ENCODE results near the gene CCDC80.

CCDC80 gene

DNA sequence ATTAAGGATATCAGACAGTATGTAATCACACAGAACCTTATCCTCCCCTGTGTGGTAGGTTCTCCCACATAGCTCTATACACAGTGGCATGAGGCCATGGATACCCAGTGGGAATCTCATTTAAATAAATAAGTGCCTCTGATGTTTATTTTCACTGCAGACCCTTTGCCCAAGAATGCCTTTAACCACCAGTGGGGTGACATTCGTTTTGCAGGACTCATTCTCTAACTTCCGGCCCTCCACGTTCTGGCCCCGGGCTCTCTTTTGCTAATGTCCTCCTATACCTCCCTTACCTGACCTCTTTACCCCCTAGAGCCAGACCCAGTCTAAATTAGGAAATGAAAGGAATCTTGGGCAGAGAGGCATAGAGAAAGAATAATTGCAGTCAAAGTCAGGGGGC is 8.3 kb downstream of the CCDC80 start:
- DNase-seq = no peak

- DNase-seq = no peak
Measured at GRCh38 chr3:112631257-112631656, 9.7 kb downstream of the CCDC80 start.

- DNase-seq = peak; percentile 70
Measured at GRCh38 chr3:112629425-112629824, 11.5 kb downstream of the CCDC80 start.

DNA sequence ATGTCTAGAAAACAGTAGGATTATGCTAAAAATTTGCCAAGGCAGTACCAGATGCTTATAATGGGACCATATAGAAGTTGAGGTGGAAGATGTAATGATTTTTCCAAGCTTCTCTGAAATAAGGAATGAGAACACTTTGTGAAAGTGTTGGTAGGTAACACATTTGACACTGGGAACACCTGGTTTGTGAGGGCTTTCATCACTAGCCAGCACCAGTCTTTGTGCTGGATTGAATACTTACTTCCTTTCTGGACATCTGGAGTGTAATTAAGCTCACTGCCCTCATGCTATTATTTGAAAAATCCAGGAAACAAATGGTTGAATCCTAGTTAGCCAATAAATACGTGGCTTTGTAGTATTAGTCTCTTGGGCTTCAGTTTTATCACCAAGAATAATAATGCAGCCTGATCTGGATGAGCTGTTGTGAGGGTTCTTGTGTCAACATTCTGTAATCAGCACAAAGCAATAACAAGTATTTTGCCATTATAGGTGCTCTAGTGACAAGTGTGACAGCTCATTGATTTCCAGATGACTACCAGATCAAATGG is 12.9 kb downstream of the CCDC80 start:
- no peak for DNase-seq

- DNase-seq = no peak
Measured at GRCh38 chr3:112627419-112627818, 13.5 kb downstream of the CCDC80 start.

GRCh38 chr3:112623717-112624116 is 17.2 kb downstream of the CCDC80 start:
- no peak for DNase-seq

DNA sequence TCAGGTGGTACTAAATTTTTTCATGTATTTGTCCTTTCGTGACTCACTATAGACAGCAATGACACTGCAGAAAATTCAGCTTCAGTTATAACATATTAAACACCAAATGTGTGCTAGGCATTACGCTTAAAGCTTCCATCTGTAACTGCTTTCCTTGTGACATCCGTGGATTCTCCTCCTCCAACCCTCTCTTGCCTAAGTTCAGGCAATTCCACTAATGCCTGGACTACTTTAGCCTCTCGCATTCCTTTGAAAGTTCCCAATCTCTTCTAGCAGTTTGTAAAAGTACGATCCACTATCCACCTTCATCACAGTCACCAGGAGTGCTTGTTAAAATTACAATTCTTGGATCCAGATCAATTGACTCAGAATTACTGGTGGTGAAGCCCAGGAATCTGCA is 17.7 kb downstream of the CCDC80 start:
- no peak for DNase-seq

DNA sequence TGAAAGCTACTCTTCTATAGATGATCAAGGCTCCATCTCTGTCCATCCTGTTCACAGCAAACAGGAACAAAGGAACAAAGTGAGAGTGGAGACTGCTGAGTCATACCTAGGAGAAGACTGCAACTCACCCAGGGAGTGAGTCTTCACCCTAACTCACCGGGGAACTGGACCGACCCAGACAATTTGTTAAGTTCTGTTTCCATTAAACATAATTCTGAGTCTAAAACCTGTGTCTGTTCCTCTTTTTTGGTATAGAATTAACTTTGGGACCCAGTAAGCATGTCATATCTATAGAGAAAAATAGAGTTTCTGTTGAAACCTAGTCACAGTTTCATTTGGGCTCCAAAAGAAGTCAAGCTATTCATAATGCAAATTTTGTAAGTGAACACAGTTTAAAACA is 21.6 kb downstream of the CCDC80 start:
- DNase-seq = no peak

GRCh38 chr3:112617285-112617684 is 23.7 kb downstream of the CCDC80 start:
- DNase-seq = no peak

DNA sequence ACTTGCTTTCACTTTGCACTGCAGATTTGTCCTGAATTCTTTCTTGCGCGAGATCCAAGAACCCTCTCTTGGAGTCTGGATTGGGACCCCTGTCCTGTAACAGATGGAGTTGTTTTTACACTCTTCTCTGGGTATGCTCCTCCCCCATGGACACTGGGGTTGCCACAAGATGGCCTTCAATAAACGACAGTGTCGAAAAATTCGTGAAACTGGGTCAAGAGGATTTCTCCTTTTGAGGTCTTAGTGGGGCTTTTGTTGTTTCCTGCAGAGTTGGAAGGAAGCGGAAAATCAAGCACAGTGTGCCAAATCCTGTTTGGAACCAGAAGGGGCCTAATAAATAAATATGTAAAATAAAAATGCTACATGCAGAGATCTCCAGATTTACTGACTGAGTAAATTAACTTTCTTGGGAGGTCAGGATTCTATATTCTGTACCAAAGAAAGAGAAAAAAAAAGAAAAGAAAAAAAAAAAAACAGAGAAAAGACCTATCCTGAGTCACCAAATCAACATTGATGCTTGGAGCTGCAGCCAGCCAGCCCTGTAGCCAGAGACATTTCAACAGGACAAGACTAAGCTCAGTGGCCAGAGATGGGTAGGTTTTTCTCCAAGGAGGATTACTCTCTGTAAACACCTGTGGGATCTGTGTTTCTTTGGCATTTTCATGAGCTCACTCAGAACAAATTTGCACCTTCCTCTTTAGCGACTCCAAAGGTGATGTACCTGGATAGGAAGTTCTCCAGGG is 24.8 kb downstream of the CCDC80 start:
- no peak for DNase-seq

GRCh38 chr3:112611752-112612515 is 29.0 kb downstream of the CCDC80 start:
- DNase-seq = no peak

DNA sequence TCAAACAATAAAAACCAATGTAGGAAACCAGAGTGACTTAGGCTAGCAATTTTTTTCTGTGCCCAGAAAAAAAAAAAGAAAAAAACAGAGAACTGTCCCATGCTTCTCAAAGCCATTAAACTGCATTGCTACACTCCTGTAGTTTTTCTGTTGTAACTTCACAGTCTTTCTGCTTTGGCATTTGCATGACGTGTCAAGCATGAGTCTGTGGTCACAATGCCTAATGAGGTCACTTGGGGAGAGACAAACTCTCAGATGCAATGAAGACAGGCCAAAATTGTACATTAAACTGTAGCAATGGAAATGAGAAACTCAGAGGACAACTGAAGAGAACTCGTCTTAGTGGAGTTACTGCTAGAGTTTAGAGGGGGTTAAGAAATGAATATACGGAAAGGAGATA is 30.8 kb downstream of the CCDC80 start:
- no peak for DNase-seq

GRCh38 chr3:112607863-112608262 is 33.1 kb downstream of the CCDC80 start:
- DNase-seq = no peak

DNA sequence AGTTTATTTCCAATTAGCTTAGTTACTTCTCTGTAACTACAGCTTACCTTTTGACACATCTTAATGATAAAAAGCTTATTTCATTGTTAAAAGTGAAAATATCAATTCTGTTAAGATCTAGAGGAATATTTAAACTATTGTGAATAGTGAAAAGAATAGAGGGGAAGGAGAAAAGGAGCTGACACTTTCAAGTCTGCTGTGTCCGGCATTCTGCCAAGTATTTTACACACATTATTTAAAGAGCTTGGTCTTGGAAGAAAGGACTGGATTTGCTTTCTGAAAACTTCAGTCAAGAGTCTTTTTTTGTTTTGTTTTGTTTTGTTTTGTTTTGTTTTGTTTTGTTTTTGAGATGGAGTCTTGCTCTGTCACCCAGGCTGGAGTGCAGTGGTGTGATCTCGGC is 34.8 kb downstream of the CCDC80 start:
- DNase-seq = no peak

DNA sequence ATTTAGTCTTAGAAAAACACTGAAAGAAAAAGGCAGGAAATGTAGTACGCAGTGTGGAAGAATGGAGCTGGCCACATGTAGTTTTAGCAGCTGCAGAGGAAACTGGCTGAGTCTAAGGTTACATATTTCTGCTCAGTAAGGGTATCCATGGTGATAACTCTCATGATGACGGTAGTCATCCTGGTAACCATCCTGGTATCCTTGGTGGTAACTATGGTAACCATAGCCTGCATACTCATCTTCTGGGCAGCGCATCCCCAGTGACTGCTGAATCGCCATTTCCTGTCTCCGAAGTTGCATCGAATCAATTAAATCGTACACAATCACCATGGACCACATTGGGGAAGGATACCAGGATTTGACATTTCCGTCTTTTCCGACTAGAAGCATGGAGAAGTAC is 35.7 kb downstream of the CCDC80 start:
- DNase-seq = no peak

DNA sequence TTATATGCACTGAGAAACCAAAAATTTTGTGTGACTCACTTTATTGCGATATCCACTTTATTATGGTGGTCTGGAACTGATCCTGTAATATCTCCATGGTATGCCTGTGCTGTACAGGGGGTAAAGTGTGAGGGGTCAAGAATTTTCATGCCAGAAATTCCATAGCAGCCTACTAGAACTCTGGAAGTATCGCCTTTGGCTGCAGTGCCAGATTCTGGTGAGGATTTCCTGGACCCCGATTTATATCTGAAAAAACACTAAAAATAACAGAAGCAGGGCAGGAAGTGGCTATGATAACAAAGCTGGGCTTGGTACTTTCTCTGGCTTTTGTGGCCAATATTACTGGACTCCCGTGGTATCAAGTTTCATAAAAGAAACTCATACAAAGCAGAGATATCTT is 36.4 kb downstream of the CCDC80 start:
- no peak for DNase-seq

DNA sequence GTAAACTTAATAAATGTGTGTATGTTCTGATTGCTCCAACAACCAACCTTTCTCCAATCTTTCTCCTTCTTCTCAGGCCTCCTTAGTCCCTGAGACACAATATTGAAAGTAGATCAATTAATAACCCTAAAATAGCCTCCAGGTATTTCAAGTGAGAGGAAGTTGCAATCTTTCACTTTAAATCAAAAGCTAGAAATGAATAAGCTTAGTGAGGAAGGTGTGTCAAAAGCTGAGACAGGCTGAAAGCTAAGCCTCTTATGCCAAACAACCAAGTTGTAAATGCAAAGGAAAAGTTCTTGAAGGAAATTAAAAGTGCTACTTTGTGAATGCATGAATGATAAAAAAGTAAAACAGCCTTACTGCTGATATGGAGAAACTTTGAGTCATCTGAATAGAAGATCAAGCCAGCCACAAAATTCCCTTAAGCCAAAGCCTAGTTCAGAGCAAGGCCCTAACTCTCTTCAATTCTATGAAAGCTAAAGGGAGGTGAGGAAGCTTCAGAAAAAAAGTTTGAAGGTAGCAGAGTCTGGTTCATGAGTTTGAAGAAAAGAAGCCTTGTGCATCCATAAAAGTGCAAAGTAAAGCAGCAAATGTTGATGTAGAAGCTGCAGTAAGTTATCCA is 38.6 kb downstream of the CCDC80 start:
- DNase-seq = no peak

DNA sequence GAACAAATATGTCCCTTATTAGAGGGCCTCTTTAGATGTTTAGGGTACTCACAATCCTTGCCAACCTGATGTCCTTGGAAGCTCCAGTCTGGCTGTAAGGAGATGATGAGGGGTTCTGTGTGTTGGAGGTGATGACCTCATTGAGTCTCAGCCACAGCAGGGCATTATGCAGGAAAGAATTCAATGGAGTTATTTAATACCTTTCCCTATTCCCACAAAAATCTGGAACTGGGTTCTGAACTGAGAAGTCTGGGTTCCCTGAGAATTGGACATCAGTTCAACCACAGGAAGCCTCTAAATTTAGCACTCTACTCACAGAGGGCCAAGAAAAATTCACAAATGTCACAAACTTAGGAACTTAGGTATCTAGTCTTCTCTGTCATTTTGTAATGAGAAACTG is 42.2 kb downstream of the CCDC80 start:
- DNase-seq = no peak

DNA sequence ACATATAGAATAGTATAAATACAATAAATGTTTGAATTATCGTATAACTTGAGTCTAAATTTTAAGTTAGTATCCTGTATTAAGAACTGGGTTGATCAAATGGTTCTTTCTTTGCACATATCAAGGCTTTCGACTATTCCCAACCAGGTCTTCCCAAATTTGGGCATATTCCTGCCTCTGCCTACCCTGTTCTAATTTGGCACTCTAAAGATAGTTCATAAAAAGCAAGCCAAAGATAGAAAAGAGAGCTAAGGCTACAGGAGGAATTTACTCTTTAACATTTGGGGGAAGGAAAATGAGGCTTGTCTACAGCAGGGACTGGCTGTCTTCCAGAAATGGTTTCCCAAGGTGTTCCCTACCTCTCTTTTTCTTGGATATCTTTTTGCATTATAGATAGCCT is 43.0 kb downstream of the CCDC80 start:
- no peak for DNase-seq

GRCh38 chr3:112594856-112595255 is 46.1 kb downstream of the CCDC80 start:
- no peak for DNase-seq

DNA sequence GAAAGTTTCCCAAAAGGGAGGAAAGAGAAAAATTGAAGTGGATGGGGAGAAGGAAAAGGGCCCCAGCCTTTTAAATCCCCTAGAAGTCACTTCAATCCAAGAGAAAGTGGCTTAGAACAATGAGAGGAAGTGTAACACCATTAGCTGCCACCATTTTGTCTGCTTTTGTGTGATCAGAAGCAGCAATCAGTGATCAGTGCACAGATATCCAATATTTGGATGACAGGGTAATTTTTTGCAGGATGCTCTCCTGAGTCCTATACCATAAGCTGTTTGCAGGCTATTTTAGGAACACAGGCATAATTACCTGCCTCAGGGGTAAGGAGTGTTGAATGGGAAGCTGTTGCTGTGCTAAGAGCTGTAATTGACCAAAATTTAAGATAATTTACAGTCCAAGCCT is 47.7 kb downstream of the CCDC80 start:
- DNase-seq = no peak

DNA sequence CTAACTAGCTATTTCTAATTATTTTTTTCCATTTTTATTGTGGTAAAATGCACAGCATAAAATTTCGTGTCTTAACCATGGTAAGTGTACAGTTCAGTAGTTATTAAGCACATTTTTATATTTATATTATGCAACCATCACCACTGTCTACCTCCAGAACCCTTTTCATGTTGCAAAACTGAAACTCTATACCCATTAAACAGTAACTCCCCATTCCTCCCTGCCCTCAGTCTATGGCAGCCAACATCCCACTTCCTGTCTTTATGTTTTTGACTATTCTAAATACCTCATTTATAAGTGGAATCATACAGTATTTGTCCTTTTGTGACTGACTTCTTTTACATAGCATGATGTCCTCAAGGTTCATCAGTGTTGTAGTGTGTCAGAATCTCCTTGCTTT is 53.6 kb downstream of the CCDC80 start:
- no peak for DNase-seq

DNA sequence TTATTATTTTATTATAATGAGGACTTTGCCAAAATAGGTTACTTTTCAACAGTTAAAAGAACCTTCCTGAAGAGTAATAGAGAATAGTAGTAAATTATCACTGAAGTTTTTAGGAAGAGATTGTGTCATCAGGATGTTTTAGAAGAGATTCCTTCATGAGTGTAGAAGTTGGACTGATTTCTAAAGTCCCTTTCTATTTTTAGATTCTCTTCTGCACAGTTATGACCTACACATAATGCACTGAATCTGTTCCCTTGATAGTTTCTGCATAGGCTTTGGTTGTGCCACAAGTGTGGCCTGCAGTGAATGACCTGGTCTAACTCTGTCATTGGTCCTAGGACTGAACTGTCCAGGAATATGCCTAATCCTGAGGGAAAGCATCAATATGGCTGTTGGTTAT is 55.2 kb downstream of the CCDC80 start:
- DNase-seq = no peak

DNA sequence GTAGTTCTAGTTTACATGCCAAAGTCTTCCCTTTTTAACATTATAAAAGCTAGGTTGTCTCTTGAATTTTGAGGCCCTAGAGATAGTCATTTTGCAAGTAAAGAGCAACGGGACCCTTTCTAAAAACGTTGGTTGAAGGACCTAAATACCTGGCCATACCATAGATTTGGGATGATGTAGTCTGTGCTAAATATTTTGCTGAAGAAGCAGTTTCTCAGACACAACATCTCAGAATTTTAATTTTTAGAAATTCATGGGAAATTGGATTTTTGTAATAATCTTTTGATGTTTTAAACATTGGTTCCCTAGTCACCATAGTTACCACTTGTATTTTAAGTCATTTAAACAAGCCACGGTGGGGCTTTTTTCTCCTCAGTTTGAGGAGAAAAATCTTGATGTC is 57.8 kb downstream of the CCDC80 start:
- no peak for DNase-seq

Data from activated effector memory CD4-positive, alpha-beta T cell treated with anti-CD3 and anti-CD28 coated beads, Interleukin-2, amount 50 U/mL, for 16 hours (primary cell).